T-helper 1 cell treated with Interleukin-12 subunit alpha and Interleukin-12 subunit beta and Interleukin-4 antibody, amounts not matched to agents 30 ng/mL and 1 ng/mL, for 36 hours (primary cell): Measurements from ENCODE around the gene RHOD. TPM values are rescaled to one million over a fixed set of nuclear protein-coding genes. Genes with fewer than 3 reads are reported as not detected.

Source experiments
- intact Hi-C: fragments of 100-400 bp; cut with micrococcal nuclease; formaldehyde crosslinking; loops from one replicate; pipeline ENCODE4 v1.15.1; 2024
- total RNA-seq: library from RNA; stranded (reverse); gene quantifications from 2 replicates; pipeline ENCODE4 v1.2.3, GENCODE V29; 2022

The RHOD gene
- total RNA-seq: 0.59 and 0.61 TPM in 2 replicates

- intact Hi-C loops: no loop called here
These were observed at the start of gene RHOD for GRCh38 chr11:67056267-67057204. Gene RHOD, plus strand, starts transcription at chr11:67056847. Its CDS starts 56 bp downstream, at chr11:67056903.

- intact Hi-C loops: no loop called here
These were observed 49.5 kb upstream of the RHOD start for GRCh38 chr11:67007126-67007525.

GRCh38 chr11:67010296-67010905 is 46.2 kb upstream of the RHOD start:
- intact Hi-C loops: no loop called here

GRCh38 chr11:67013511-67014045 is 43.1 kb upstream of the RHOD start:
- intact Hi-C loops: no loop called here

DNA sequence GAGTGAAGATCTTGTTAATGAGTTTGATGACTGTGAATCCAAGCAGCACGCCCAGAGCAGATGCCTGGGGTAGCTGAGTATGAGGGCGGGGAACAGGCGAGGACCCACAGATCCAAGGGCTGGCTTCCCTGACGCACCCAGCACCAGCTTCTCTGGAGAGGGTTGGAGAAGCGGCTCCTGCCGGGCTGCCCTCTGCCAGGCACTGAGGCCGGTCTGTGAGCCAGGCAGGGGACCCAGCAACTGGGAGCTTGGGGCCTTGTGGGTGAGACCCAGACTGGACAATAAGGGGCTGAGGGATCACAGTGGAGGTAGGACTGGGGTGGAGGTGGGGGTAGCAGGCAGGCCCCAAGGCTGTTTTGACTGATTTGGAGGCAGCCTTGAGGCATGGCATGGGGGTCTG is 42.3 kb upstream of the RHOD start:
- intact Hi-C loops: no loop called here

GRCh38 chr11:67015048-67015447 is 41.6 kb upstream of the RHOD start:
- intact Hi-C loops: no loop called here

GRCh38 chr11:67016550-67016949 is 40.1 kb upstream of the RHOD start:
- intact Hi-C loops: no loop called here

DNA sequence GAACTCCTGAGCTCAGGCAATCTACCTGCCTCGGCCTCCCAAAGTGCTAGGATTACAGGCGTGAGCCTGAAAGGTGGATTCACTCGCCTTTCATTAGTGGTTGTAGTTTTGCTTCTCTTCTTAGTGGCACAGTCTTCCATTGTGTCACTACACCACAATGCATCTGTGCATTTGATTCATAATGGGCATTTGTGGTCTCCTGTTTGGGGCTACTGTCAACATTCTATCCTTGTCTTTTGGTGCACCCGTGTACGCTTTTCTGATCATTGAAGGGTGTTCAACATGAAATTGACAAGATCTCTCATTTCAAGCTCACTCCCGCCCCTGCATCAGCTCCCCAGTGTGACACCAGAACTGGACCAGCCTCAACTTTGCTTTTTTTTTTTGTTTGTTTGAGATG is 35.7 kb upstream of the RHOD start:
- intact Hi-C loops: no loop called here

DNA sequence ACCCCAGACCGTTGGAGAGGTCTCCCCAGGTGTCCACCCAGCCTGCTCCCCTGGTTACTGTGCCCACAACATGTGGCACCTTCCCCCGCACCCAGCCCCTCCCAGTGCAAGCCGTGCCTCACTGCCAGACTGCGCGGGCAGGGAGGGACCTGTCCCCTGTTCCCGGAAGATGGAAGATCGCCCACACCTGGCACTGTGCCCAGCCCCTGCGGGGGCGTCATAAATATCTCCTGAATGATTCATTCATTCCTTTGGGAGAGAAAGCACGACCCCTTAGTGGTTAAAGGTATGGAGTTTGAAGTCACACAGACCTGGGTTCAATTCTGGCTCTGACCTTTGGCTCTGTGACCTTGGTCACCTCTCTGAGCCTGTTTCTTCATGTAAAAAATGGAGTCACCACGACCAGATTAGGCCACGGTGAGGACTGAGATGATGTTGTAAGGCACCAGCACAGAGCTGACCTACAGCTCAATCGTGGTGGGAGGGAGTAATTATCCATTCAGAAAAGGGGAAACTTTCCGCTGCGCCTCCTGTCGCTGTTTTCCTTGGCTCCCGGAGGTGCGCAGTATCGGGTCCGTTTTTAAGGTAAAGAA is 34.2 kb upstream of the RHOD start:
- intact Hi-C loops: no loop called here

DNA sequence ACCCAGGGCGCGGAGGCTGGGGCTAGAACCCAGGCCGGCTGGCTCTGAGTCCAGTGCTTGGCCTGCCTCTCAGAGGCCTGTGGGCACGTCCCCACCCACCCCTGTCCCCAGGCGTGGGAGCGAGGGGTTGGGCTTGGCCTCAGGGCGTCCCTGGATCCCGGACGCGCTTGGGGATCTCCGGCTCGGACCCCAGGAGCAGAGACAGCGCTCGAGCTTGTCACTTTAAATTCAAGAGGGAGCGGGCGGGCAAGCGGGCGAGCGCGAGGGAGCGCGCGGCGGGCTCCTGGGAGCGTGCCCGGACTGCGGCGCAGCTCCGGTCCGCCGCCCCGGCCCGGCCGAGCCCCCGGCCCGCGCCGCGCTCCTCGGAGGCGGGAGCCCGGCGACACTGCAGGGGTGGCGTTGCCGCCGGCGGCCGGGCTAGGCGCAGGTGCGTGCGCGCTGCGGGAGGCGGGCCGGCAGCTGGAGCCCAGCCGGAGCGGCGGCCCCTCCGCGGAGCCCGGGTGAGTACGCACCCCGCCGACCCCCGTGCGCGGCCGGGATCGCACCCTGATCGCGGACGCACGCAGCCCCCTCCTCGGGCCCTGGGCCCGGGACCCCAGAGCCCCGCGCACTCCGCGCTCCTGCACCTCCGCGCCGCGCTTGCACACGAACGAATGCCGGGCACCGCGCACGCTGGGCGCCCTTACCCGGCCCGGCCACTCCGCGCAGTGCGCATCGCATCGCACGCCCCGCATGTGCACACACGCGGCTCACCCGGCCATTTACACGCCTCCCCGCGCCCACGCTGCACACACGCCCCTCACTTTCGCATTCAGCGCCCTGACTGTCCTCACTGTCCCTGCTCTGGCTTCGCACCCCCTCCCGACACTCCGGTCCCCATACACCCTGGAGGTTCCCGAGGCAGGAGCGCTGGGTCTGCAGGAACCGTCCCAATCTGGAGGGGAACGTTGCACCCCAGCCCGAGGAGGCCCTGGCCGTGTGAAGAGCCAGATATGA is 33.4 kb upstream of the RHOD start, which contains the start of gene SYT12:
Gene SYT12 (plus strand): TSS at position 174 of the 996 bp plus-strand sequence. CDS start 7,011 bp downstream, outside the sequence.
- intact Hi-C loops: no loop called here

GRCh38 chr11:67023957-67024353 is 32.7 kb upstream of the RHOD start:
- intact Hi-C loops: no loop called here

DNA sequence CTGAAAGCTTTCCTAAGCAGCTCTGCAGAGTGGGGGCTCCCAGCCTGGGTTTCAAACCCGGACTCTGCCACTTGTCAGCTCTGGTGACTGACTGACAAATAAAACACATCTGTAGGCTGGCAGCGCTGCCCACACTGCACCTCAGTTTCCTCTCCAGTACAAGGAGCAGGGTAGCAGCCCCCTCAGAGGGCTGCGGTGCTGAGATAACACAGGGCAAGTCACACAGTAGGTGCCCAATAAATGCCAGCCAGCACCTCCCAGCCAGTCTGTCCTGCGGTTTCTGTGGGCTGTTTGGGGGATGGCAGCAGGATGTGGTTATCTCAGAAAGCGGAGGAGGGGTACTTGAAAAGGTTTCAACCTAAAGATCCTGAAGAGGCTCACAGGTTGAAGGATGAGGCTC is 32.2 kb upstream of the RHOD start:
- intact Hi-C loops: no loop called here

- intact Hi-C loops: no loop called here
These were observed 31.7 kb upstream of the RHOD start for GRCh38 chr11:67024966-67025365.

GRCh38 chr11:67025750-67026149 is 30.9 kb upstream of the RHOD start:
- intact Hi-C loops: no loop called here

GRCh38 chr11:67026941-67027340 is 29.7 kb upstream of the RHOD start:
- intact Hi-C loops: no loop called here

GRCh38 chr11:67027483-67027930 is 29.1 kb upstream of the RHOD start:
- intact Hi-C loops: no loop called here

GRCh38 chr11:67027943-67028542 is 28.6 kb upstream of the RHOD start:
- intact Hi-C loops: no loop called here

DNA sequence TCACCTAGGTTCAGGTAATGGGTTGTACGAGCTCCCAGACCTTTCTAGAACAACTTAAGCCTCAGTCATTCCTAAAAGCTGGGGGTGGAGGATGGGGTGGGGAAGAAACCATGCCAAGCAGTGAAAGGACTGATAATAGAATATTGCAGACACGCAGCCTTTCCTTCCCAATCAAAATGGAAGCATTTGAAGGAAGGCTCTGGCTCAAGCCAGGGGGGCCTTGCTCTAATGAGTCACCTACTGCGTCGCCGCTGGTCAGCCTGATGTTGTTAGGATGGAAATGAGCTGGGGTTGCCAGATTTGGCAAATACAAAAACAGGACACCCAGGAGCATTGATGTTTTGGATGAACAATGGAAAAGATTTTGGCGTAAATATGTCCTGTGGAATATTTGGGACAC is 27.5 kb upstream of the RHOD start:
- intact Hi-C loops: no loop called here

GRCh38 chr11:67030976-67031375 is 25.7 kb upstream of the RHOD start:
- intact Hi-C loops: no loop called here
